GM19438 (cell line): Measurements from ENCODE around the gene UTP25.
"Not testable (repeated sequence)": the region's sequence is repeated elsewhere in the genome, so short reads cannot be mapped to it uniquely, and the experiment has no call there.

Source experiments
- ATAC-seq: cut with Tn5 transposase; IDR thresholded peaks from one replicate; pipeline ENCODE4 v1.9.1; 2021; ENCODE audit warnings: low read depth; ENCODE audit not compliant: unreplicated experiment

UTP25 gene

GRCh38 chr1:209870151-209870831 is 42.5 kb downstream of the UTP25 start:
- no peak for ATAC-seq

- ATAC-seq: no peak
Measured at GRCh38 chr1:209871006-209871405, 43.2 kb downstream of the UTP25 start.

- ATAC-seq: no peak
Measured at GRCh38 chr1:209871430-209871829, 43.7 kb downstream of the UTP25 start.

- no peak for ATAC-seq
Measured at GRCh38 chr1:209873067-209873799, 45.5 kb downstream of the UTP25 start.

- ATAC-seq: no peak
Measured at GRCh38 chr1:209875515-209875914, 47.7 kb downstream of the UTP25 start.

DNA sequence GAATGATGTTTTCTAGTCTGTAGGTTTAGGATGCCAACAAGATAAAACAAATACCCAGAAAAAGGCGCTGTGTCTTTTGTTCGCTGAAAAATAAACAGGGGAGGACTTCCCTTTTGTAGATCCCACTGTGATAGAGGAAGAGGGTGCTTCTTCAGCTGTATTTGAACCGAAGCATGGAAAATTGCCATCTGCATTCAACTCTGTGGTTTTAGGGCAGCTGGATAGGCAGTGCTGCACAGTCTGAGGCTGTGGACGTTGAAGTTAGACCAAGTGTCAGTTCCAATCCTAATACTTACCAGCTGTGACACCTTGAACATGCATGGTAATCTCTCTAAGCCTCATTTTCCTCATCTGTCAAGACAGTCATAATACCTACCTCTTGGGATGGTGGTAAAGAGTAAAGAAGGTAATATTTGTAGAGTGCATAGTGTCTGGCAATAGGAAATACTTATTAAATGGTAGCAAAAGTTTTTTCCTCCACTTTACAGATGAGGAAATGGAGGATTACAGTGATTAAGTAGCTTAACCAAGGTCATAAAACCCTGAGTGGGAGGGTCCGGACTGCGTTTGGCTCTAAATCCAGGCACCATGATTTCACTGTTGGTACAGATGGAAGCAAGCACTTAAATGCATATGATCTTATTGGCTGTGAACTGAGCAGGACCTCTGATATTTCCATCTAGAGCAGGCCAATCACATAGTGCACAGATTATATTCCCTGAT is 48.5 kb downstream of the UTP25 start:
- ATAC-seq: no peak

- ATAC-seq: no peak
Measured at GRCh38 chr1:209877087-209877764, 49.5 kb downstream of the UTP25 start.

DNA sequence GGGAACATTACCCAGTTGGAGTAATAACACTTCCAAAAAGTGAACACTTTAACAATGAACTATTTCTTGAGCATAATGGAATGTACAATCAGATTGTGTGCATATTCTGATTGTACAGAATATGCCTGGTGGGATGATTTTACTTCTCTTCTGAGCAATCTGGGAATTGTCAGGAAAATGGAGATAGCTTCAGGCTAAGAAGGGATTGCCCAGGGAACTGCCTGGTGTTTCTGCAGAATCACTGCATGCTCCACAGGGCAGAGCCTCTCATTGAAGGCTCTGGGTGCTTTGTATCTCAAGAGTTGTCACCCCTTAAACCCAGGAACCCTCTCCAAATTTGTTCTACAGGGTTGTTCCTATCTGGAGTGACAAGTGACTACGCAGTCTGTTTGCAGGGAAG is 51.2 kb downstream of the UTP25 start:
- no peak for ATAC-seq

- ATAC-seq: no peak
Measured at GRCh38 chr1:209879539-209879938, 51.8 kb downstream of the UTP25 start.

- ATAC-seq: no peak
Measured at GRCh38 chr1:209880031-209880430, 52.3 kb downstream of the UTP25 start.

DNA sequence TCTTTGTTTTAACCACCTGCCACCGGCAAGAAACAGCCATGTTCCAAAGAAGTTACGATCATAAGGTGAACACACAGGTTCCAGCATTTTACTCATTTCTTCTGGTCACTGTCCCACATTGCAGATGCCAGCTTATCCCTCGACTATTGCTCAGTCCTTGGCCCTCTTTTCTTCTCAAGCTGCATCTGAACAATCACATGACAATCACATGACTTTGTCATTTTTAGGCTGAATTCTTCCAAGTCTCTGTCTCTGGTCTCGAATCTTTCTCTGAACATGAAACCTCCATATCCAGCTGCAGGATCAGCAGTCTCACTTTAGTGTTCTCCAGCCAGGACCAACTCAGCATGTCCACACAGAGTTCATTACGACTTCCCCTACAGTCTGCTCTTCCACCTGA is 53.8 kb downstream of the UTP25 start:
- no peak for ATAC-seq

- ATAC-seq: no peak
Measured at GRCh38 chr1:209882286-209882685, 54.5 kb downstream of the UTP25 start.

DNA sequence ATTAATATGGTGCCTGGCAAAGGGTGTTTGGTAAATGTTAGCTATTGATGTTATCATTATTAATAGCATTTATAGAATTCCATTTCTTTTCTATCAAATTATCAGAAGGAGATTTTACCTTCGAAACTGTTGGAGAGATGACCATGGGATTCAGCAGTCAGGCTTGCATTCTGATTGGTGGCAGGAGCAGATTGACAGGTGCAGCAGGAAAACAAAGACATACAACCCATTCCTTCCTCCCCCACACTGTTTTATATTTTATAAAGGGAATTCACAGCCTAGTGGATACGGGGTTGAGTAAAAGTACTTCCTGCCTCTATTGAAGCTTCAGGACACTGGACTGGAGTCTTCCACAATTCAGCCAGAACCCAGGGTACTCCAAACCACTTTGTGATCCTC is 55.2 kb downstream of the UTP25 start:
- no peak for ATAC-seq

DNA sequence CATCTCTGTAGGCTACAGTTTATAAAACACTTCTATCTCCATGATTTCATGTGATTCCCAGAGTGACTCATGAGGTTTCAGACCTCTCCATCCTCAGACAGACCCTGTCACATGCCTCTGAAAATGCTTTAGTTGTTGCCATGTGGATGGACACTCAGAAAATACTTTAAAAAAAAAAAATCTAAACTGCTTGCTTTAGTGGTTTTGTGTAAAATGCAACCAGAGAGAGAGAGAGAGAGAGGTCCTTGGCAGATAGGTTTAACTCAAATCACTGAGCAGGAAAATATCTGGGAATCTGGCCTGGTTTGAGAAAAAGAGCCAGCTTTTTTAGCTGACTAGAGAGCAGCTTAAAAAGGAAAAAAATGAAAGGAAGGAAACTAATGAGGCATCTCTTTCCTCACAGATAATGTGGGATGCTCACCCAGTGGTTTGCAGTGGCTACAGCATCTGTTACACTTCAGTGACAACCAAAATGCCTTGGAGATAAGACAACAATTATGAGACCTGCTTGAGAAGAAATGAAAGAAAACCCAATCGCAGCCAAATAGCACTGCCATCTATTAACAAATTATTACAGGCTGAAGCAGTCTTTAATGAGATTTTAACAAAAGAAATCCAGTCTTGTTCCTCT is 55.7 kb downstream of the UTP25 start:
- no peak for ATAC-seq

DNA sequence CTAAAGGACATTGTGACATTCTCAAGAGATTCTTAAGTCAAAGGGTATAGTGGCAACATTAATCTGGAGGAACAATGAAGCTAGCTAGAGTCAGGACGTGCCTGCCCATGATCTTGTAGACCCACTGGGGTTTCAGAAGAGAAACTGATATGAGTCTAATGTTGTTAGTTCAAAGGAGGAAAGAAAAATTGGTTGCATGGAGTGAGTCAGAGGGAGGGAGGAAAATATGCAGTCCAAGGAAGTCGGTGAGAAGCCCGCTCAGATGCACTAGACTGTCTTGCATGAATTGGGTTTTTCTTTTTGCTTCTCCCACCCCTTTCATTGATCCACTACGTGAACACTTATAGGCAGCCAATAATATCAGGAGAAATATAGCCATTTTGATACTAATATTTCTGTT is 56.5 kb downstream of the UTP25 start:
- ATAC-seq: no peak

DNA sequence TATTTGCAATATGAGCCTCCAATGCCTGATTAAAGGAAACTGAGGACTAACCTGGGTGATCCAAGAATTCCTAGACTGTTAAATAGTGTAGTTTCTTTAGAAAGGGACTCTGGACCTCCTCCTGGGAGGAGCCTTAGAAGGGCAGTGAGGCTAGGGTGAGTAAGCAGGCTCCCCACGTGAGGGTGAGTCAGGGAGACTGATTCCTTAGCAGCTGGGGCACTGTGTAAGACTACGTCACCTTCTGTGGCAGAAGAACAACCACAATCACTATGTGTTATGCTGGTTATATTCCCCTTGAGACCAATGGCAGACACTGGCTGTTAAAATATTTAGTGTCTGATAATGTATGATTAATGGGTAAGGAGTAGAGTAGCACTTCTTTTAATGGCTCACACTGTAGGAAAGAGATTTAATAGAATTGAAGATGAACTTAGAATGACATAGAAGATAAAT is 56.9 kb downstream of the UTP25 start:
- ATAC-seq: no peak

DNA sequence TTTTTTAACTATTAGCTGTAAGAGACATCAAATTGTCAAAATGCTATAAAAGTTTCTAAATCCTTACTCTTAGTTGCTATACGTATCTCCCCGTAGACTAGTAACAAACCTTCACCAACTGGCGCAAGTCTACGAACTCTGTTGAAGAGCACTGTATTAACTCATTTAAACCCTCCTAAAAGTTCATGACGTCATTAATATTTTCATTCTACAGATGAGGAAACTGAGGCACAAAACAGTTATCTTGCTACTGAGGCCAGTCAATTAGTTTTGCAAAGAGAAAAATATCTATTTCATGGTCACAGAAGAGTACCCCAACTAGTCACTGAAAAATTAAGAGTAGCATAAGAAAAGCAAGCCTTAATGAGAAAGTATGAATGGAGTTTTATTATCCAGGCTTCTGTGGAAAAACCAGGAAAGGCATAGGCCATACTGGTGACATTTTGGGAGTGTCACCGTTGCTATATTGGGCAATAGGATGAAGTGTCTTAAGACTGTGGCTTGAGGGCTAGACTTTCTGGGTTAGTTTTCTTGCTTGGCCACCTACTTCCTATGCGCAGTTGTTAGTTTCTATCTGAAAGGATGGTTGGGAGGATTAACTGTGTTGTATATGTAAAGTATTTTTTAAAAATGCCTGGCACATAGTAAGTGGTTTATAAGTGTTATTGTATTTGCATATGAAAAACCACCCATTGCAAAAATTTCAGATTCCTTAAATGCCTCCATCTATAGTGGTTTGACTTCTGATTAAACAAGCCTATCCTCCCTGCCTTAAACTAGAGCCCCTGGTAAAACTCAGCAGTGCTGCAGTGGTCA is 57.8 kb downstream of the UTP25 start:
- no peak for ATAC-seq

DNA sequence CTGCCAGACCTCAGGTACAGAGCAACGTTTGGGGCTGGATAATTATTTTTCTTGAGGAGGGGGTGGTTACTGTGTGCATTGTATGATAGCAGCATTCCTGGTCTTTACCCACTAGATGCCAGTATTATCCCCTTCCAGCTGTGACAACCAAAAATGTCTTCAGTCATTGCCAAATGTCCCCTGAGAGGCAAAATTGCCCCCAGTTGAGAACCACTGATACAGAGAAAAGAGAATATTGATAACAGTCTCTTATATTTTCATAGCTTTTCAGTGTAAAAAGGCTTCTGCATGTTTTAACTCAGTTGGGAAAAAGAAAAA is 58.4 kb downstream of the UTP25 start:
- ATAC-seq: no peak

DNA sequence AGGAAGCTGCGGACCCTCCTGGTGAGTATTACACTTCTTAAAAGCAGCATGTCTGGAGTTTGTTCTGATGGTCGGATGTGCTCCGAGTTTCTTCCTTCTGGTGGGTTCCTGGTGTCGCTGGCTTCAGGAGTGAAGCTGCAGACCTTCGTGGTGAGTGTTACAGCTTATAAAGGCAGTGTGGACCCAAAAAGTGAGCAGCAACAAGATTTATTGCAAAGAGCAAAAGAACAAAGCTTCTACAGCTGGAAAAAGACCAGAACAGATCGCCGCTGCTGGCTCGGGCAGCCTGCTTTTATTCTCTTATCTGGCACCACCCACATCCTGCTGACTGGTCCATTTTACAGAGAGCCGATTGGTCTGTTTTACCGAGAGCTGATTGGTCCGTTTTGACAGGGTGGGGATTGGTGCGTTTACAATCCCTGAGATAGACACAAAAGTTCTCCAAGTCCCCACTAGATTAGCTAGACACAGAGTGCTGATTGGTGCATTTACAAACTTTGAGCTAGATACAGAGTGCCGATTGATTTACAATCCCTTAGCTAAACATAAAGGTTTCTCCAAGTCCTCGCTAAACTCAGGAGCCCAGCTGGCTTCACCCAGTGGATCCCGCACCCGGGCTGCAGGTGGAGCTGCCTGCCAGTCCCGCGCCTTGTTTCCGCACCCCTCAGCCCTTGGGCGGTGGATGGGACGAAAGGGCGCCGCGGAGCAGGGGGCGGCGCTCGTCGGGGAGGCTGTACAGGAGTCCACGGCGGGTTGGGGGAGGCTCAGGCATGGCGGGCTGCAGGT is 60.7 kb downstream of the UTP25 start:
- ATAC-seq: not testable (repeated sequence)
